AG04449 (cell line): ENCODE data around the gene CLCNKB.
A peak's percentile ranks its signal among the peaks of the same experiment; 100 is the strongest.

Experiments
- CTCF ChIA-PET: fragments of 350-600 bp; formaldehyde crosslinking; extraction: SDS; loops from one replicate; lab custom pipeline; 2021; ENCODE audit warnings: antibody characterized with exemption; lab: Yijun Ruan, JAX
- POLR2A ChIA-PET: fragments of 400-600, 350-600 bp; formaldehyde crosslinking; extraction: SDS; loops from one replicate; lab custom pipeline; 2020; ENCODE audit warnings: antibody characterized with exemption, inconsistent platforms; lab: Yijun Ruan, JAX
- DNase-seq: peaks from one replicate; pipeline ENCODE4 v3.0.0-alpha.2; 2010; ENCODE audit warnings: low read depth, low spot score
- H3K4me3 ChIP-seq: 2 replicates; pipeline ENCODE4 v1.5.1; 2011; ENCODE audit warnings: low read depth, mild to moderate bottlenecking, control low read depth, low read length
- CTCF ChIP-seq: IDR thresholded peaks from one replicate; pipeline ENCODE4 v1.5.1; 2011; ENCODE audit warnings: mild to moderate bottlenecking, moderate library complexity, low read length, control low read depth, inconsistent platforms; ENCODE audit not compliant: insufficient read depth; ENCODE audit errors: missing control alignments

CLCNKB gene

GRCh38 chr1:16074217-16074616, 30.6 kb downstream of the CLCNKB start:
- H3K4me3 ChIP-seq = no peak overlapping the region
- DNase-seq = no peak
- POLR2A ChIA-PET = no interaction called here
- CTCF ChIA-PET = interaction anchor here (0.6 to 22.9 kb wide), 16 partner anchors 4 to 367 kb away, joined by 3 to 1006 read pairs (median 8); partner anchors contain the start of genes CPLANE2, FAM131C, HSPB7 and NECAP2
- TF ChIP-seq CTCF = no peak

- TF ChIP-seq CTCF = no peak
- ChIA-PET CTCF (interaction anchor here (0.7 to 22.9 kb wide), 12 partner anchors 7 to 366 kb away, joined by 3 to 1006 read pairs (median 7); partner anchors contain the start of genes CPLANE2, FAM131C, NECAP2 and SRARP), POLR2A (no interaction called here)
- DNase-seq = no peak
- no peak overlapping the region for H3K4me3 ChIP-seq
Observed at GRCh38 chr1:16075337-16076030, 31.9 kb downstream of the CLCNKB start.

- no peak overlapping the region for H3K4me3 ChIP-seq
- peak; percentile 65 for DNase-seq
- POLR2A ChIA-PET = no interaction called here
- no peak for TF ChIP-seq CTCF
- CTCF ChIA-PET = interaction anchor here (0.7 to 22.9 kb wide), 12 partner anchors 7 to 287 kb away, joined by 3 to 1006 read pairs (median 111); partner anchors contain the start of genes CPLANE2, EPHA2, FAM131C and SRARP
Observed at GRCh38 chr1:16076031-16076864, 32.7 kb downstream of the CLCNKB start.

DNA sequence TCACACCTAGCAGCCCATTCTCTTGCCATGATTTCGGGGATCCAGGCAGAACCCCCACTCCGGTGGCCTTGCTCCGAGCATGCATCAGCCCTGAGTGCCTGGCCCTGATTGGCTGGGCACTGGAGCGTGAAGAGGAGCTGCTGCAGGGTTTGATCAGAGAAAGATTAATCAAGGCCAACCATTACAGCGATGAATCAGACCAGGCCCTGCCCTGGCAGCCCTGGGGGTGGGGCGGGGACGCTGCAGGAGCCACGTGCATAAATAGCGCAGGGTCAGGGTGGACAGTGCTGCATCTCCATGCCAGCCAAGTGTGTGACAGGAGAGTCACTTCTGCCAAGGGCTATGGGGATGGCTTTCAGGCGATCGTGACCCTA, 33.3 kb downstream of the CLCNKB start:
- no peak for TF ChIP-seq CTCF
- no peak for DNase-seq
- no peak overlapping the region for H3K4me3 ChIP-seq
- CTCF ChIA-PET = interaction anchor here (0.7 to 22.9 kb wide), 13 partner anchors 8 to 286 kb away, joined by 3 to 1006 read pairs (median 96); partner anchors contain the start of genes CPLANE2, EPHA2 and FAM131C
- POLR2A ChIA-PET = no interaction called here

- ChIA-PET POLR2A (no interaction called here), CTCF (interaction anchor here (0.7 to 22.9 kb wide), 25 partner anchors 9 to 363 kb away, joined by 3 to 1006 read pairs (median 7); partner anchors contain the start of genes CPLANE2, EPHA2, FAM131C and NECAP2)
- no peak for DNase-seq
Observed at GRCh38 chr1:16077406-16078245, 34.0 kb downstream of the CLCNKB start.

More at GRCh38 chr1:16077406-16078245, 34.0 kb downstream of the CLCNKB start:
- TF ChIP-seq CTCF = no peak
- H3K4me3 ChIP-seq = no peak overlapping the region
